GM18505 (cell line): Measurements from ENCODE around the gene ID1.
"Not testable (repeated sequence)": the region's sequence is repeated elsewhere in the genome, so short reads cannot be mapped to it uniquely, and the experiment has no call there.

Source experiments
- ATAC-seq: cut with Tn5 transposase; IDR thresholded peaks from one replicate; pipeline ENCODE4 v1.9.1; 2021; ENCODE audit not compliant: unreplicated experiment
- POLR2A ChIP-seq: IDR thresholded peaks from 4 replicates; pipeline ENCODE4 v1.6.1; 2011; ENCODE audit warnings: borderline replicate concordance; ENCODE audit not compliant: insufficient read depth, insufficient read length; ENCODE audit errors: extremely low read depth

Gene ID1

DNA sequence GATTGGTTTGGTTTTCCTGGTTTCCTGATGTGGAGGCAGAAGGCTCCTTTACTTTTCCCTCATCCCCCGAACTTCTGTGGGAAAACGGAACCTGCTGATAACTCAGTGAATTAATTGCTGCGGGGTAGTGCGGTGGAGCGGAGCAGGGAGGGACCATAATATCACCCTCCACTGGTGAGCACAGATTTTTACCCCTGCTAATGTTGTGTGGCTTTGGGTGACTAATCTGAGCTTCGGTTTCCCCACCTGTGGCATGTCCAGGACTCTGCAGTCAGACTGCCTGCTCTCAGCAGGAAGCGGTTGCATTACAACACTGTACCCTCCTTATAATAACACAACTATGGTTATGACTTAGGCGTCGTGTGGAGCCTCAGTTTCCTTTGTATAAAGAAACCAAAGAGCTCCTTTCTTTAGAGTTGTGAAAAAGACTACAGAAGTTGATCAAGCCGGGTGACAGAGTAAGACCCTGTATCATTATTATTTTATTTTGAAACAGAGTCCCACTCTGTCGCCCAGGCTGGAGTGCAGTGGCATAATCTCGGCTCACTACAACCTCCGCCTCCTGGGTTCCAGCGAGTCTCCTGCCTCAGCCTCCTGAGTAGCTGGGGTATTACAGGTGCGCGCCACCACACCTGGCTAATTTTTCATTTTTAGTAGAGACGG lies 2.2 kb upstream of the ID1 start:
- TF ChIP-seq POLR2A, result no peak
- ATAC-seq, result peak; percentile 59

- no peak for TF ChIP-seq POLR2A
- ATAC-seq, result peak; percentile 38
Measured at GRCh38 chr20:31603822-31604566, 1.1 kb upstream of the ID1 start.

DNA sequence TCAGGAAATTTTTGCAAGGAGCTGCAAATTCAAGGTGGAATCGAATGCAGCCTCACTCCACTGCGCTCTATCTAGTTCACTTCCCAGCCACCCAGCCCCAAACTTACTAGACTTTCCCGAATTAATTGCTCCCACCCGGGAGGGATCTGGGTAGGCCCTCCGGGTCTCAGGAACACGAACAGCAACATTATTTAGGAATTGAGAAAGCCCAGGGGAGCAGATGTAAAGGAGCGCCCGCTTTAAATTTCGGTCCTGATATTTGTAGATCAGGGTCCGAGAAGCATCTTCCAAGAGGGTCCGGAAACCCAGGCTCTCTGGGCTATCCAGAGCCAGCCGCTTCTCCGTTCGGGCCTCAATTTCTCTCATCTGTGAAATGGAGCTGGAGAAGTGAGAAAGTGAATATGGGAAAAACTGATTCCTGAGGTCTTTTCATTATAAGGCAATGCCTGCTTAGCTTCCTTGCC lies 490 bp upstream of the ID1 start:
- no peak for TF ChIP-seq POLR2A
- no peak for ATAC-seq

- TF ChIP-seq POLR2A, result no peak
- no peak for ATAC-seq
Measured at GRCh38 chr20:31605902-31606803, 1.1 kb downstream of the ID1 start.

- ATAC-seq, result no peak
- no peak for TF ChIP-seq POLR2A
Measured at GRCh38 chr20:31606804-31607639, 1.9 kb downstream of the ID1 start.

GRCh38 chr20:31607640-31608250 lies 2.7 kb downstream of the ID1 start:
- TF ChIP-seq POLR2A, result no peak
- ATAC-seq, result no peak

- no peak for TF ChIP-seq POLR2A
- ATAC-seq, result no peak
Measured at GRCh38 chr20:31608251-31608945, 3.3 kb downstream of the ID1 start.

GRCh38 chr20:31612271-31612640 lies 7.2 kb downstream of the ID1 start:
- not testable (repeated sequence) for ATAC-seq

DNA sequence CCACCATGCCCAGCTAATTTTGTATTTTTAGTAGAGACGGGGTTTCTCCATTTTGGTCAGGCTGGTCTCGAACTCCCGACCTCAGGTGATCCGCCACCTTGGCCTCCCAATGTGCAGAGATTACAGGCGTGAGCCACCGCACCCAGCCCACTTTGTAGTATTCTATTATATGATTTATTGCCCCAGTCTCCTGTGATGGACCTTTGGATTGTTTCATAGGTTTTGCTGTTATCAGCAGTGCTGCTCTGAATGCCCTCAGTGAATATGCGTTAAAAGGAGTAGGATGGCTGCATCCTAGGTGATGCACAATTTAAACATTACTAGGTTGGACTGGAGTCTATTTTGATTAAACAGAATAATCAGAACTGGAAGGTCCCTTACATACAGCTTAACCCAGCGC lies 10.3 kb downstream of the ID1 start:
- no peak for ATAC-seq
- TF ChIP-seq POLR2A, result no peak

- ATAC-seq, result no peak
- TF ChIP-seq POLR2A, result no peak
Measured at GRCh38 chr20:31617432-31618104, 12.5 kb downstream of the ID1 start.

- no peak for ATAC-seq
- no peak for TF ChIP-seq POLR2A
Measured at GRCh38 chr20:31620246-31620645, 15.2 kb downstream of the ID1 start.

DNA sequence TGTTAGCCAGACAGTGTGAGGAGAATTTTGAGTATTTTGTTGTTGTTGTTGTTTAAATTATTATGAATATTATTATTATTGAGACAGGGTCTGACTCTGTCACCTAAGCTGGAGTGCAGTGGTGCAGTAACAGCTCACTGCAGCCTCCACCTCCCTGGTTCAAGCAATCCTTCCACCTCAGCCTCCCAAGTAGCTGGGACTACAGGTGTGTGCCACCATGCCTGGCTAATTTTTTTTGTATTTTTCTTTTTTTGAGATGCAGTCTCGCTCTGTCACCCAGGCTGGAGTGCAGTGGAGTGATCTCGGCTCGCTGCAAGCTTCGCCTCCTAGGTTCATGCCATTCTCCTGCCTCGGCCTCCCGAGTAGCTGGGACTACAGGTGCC lies 18.0 kb downstream of the ID1 start:
- ATAC-seq, result not testable (repeated sequence)

GRCh38 chr20:31626534-31626933 lies 21.4 kb downstream of the ID1 start:
- ATAC-seq, result not testable (repeated sequence)

- ATAC-seq, result not testable (repeated sequence)
Measured at GRCh38 chr20:31628057-31628456, 23.0 kb downstream of the ID1 start.
